HUES48 (cell line): ENCODE results near the gene UEVLD.

Experiments
- H3K27ac ChIP-seq: one replicate; pipeline ENCODE4 v1.7.0; 2013; ENCODE audit warnings: low read depth, low read length, inconsistent platforms
- H3K27me3 ChIP-seq: 2 replicates; pipeline ENCODE4 v1.6.1; 2013; ENCODE audit warnings: mild to moderate bottlenecking, low read length; ENCODE audit not compliant: control insufficient read depth, insufficient read depth
- H3K36me3 ChIP-seq: 2 replicates; pipeline ENCODE4 v1.6.1; 2013; ENCODE audit warnings: low read length; ENCODE audit not compliant: control insufficient read depth, insufficient read depth
- H3K4me1 ChIP-seq: 2 replicates; pipeline ENCODE4 v1.6.1; 2013; ENCODE audit warnings: mild to moderate bottlenecking, low read length; ENCODE audit not compliant: control insufficient read depth, insufficient read depth
- H3K4me3 ChIP-seq: 2 replicates; pipeline ENCODE4 v1.5.1; 2013; ENCODE audit warnings: mild to moderate bottlenecking, low read depth, low read length
- H3K9ac ChIP-seq: 2 replicates; pipeline ENCODE4 v1.6.1; 2013; ENCODE audit warnings: mild to moderate bottlenecking, low read depth, low read length, moderate library complexity
- H3K9me3 ChIP-seq: 2 replicates; pipeline ENCODE4 v1.6.1; 2013; ENCODE audit warnings: low read length; ENCODE audit not compliant: control insufficient read depth, insufficient read depth

Gene UEVLD

GRCh38 chr11:18578975-18579598 lies 9.4 kb downstream of the UEVLD start:
- Histone ChIP-seq H3K27ac (no peak overlapping the region), H3K36me3 (peaks cover 9% of the 10 kb centered on the region), H3K27me3 (no peaks in the 10 kb centered on the region), H3K9me3 (no peaks in the 10 kb centered on the region), H3K4me1 (peaks cover 5% of the 10 kb centered on the region; the same call in 1 of the 2 replicates), H3K4me3 (no peak overlapping the region), H3K9ac (no peak overlapping the region)

DNA sequence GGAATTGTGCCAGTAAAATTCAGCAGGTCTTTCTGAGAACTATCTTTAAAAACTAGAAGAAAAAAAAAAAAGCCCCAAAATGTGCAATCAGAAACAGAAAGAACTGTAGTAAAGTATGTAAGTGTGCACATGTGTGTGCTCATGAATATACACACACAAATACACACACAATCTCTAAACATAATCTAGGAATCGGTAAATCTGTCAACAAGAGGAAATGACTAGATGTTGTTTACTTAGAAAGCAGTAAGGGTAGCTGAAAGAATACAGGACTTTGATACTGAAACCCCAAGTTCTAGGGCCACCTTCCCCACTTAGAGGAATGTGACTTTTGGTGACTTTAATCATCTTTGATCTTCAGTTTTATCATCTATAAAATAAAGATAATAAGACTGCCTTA lies 13.2 kb downstream of the UEVLD start:
- Histone ChIP-seq H3K27me3 (no peaks in the 10 kb centered on the region), H3K4me1 (peaks cover 5% of the 10 kb centered on the region; the same call in 1 of the 2 replicates), H3K27ac (no peak overlapping the region), H3K9me3 (no peaks in the 10 kb centered on the region), H3K9ac (no peak overlapping the region), H3K36me3 (peaks cover 15% of the 10 kb centered on the region), H3K4me3 (no peak overlapping the region)

GRCh38 chr11:18567081-18567480 lies 21.5 kb downstream of the UEVLD start:
- H3K27ac ChIP-seq: no peak overlapping the region
- H3K36me3 ChIP-seq: peaks cover 23% of the 10 kb centered on the region; the same call in 1 of the 2 replicates
- H3K9ac ChIP-seq: no peak overlapping the region

DNA sequence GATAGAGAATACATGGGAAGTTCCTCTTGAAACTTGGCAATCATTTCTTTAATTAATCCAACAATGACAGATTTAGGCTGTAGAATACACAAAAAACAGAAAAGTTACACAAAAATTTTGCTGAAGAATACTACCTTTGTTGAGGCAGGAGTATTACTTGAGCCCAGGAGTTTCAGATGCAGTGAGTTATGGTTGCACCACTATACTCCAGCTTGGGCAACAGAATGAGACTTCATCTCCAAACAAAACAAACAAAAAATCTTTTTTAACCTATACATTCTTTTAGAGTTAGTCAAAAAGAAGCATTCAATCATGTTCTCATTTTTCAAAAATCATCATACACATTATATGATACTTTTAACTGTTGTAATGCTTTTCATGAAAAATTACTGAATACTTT lies 22.1 kb downstream of the UEVLD start:
- no peaks in the 10 kb centered on the region for H3K27me3 ChIP-seq
- no peak overlapping the region for H3K4me3 ChIP-seq
- H3K36me3 ChIP-seq: peaks cover 23% of the 10 kb centered on the region; the same call in 1 of the 2 replicates
- H3K9me3 ChIP-seq: no peaks in the 10 kb centered on the region
- no peak overlapping the region for H3K27ac ChIP-seq
- H3K4me1 ChIP-seq: 0 out of 2 replicates have a peak, but pooled peaks cover 5% of the 10 kb centered on the region
- no peak overlapping the region for H3K9ac ChIP-seq

More at GRCh38 chr11:18567081-18567480, 21.5 kb downstream of the UEVLD start:
- Histone ChIP-seq H3K4me3 (no peak overlapping the region), H3K4me1 (0 out of 2 replicates have a peak, but pooled peaks cover 5% of the 10 kb centered on the region), H3K9me3 (no peaks in the 10 kb centered on the region), H3K27me3 (no peaks in the 10 kb centered on the region)

GRCh38 chr11:18564149-18564548 lies 24.4 kb downstream of the UEVLD start:
- Histone ChIP-seq H3K4me3 (no peak overlapping the region; the same call in 1 of the 2 replicates), H3K9me3 (no peaks in the 10 kb centered on the region), H3K36me3 (0 out of 2 replicates have a peak, but pooled peaks cover 10% of the 10 kb centered on the region), H3K27ac (no peak overlapping the region), H3K9ac (no peak overlapping the region), H3K4me1 (0 out of 2 replicates have a peak, but pooled peaks cover 5% of the 10 kb centered on the region), H3K27me3 (no peaks in the 10 kb centered on the region)

DNA sequence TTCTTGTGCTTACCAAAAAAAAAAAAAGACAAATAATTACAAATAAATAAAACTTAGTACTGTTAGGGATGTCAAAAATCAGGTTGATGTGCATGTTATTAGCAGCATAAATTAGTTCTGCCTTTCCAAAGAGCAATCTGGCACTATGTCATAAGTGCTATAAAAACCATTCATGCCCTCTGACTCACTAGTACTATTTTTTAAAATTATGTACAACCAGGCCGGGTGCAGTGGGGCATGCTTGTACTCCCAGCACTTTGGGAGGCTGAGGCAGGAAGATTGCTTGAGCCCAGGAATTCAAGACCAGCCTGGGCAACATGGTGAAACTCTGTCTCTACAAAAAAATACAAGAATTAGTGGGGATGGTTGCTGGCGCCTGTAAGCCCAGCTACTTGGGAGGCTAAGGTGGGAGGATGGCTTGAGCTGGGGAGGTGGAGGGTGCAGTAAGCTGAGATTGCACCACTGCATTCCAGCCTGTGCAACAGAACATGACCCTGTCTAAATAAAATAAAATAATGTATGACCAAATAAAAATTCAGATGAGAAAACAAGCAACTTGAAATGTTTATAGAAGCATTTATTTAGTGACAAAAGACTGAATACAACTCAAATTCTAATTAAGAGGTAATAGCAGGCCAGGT lies 25.3 kb downstream of the UEVLD start:
- Histone ChIP-seq H3K9ac (no peak overlapping the region), H3K27me3 (no peaks in the 10 kb centered on the region), H3K36me3 (peaks cover 11% of the 10 kb centered on the region; the same call in 1 of the 2 replicates), H3K27ac (no peak overlapping the region), H3K4me1 (0 out of 2 replicates have a peak, but pooled peaks cover 5% of the 10 kb centered on the region), H3K4me3 (no peak overlapping the region), H3K9me3 (no peaks in the 10 kb centered on the region)

DNA sequence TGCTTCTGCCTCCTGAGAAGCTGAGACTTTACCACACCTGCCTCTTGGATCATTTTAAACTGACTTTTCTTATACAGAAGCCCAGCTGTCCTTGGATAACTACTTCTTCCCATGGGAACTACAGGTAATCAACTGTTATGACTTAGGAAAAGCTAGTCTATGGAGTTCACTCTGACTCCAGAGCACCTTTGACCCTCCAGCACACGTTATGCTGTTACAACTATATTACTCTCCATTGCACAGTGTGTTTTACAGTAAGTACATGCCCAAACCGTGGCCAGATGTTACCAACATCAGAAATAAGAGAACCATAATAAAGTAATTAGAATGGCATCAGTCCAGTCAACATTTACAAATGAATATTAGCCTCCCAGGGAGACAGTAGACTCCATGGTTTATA lies 40.5 kb downstream of the UEVLD start:
- H3K4me3 ChIP-seq: no peak overlapping the region
- H3K9me3 ChIP-seq: no peaks in the 10 kb centered on the region
- H3K4me1 ChIP-seq: no peaks in the 10 kb centered on the region
- no peak overlapping the region for H3K9ac ChIP-seq
- H3K27me3 ChIP-seq: no peaks in the 10 kb centered on the region
- H3K27ac ChIP-seq: no peak overlapping the region
- peaks cover 7% of the 10 kb centered on the region; the same call in 1 of the 2 replicates for H3K36me3 ChIP-seq

- Histone ChIP-seq H3K4me3 (no peak overlapping the region), H3K27ac (no peak overlapping the region), H3K4me1 (no peaks in the 10 kb centered on the region), H3K36me3 (0 out of 2 replicates have a peak, but pooled peaks cover 4% of the 10 kb centered on the region), H3K9me3 (no peaks in the 10 kb centered on the region), H3K27me3 (no peaks in the 10 kb centered on the region), H3K9ac (no peak overlapping the region)
Observed at GRCh38 chr11:18540207-18541009, 48.1 kb downstream of the UEVLD start.

GRCh38 chr11:18536209-18536608 lies 52.3 kb downstream of the UEVLD start:
- no peak overlapping the region for H3K9ac ChIP-seq
- H3K36me3 ChIP-seq: no peaks in the 10 kb centered on the region

DNA sequence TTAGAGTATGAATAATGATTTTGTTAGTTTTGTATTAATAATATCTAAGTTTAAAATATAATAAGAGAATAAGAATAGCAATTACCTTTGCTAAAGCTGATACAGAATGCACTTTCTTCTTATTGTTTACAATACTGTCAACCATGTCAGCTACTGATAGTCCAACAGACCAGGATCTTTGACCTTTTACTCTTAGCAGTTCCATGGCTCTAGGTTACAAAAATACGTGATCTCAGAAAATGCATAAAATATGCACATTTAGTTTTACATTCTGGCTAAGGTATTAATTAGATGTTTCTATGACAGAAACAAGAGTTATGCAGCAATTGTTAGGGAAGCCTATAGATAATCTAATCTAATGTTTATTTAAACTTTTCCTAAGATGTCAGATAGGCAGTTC lies 54.3 kb downstream of the UEVLD start:
- no peak overlapping the region for H3K4me3 ChIP-seq
- H3K27ac ChIP-seq: no peak overlapping the region
- no peaks in the 10 kb centered on the region for H3K9me3 ChIP-seq
- H3K36me3 ChIP-seq: no peaks in the 10 kb centered on the region
- no peaks in the 10 kb centered on the region for H3K27me3 ChIP-seq
- H3K4me1 ChIP-seq: no peaks in the 10 kb centered on the region
- no peak overlapping the region for H3K9ac ChIP-seq

More at GRCh38 chr11:18536209-18536608, 52.3 kb downstream of the UEVLD start:
- no peaks in the 10 kb centered on the region for H3K27me3 ChIP-seq
- H3K4me1 ChIP-seq: no peaks in the 10 kb centered on the region
- H3K27ac ChIP-seq: no peak overlapping the region
- H3K4me3 ChIP-seq: no peak overlapping the region
- no peaks in the 10 kb centered on the region for H3K9me3 ChIP-seq
